ENCODE measurements around the gene LDLRAP1. TPM values are rescaled to one million over a fixed set of nuclear protein-coding genes. Genes with fewer than 3 reads are reported as not detected.

The LDLRAP1 gene
- total RNA-seq, 4 donors from 2014 or later = 1.2 to 26.6 (median 7.7) TPM

DNA sequence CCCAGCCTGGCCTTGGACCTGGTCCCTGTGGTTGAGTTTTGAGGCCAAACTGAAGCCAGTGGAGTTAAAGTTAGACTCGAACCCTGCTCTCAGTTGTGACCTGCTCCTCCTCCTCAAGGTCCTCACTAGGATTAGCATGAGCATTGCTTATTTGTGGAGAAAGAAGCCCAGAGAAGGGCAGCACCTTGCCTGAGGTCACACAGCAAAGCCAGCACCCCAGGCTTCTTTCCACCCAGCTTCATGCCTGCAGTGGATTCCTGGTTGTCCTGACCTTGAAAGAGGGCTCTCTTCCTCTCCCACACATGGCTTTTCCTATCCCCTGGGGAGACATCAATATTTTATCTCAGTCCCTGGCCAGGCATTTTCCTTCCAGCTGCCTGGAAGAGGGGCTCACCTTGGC is 2.8 kb downstream of the LDLRAP1 start:
- peaks cover 8 to 20% of the 10 kb centered on the region in 2 donors for H3K4me1 ChIP-seq
- no peaks in the 10 kb centered on the region for H3K27me3 ChIP-seq
- TF ChIP-seq POLR2A (IDR thresholded peaks at IDR 0.05) = no peak
- TF ChIP-seq, protein P1, sequence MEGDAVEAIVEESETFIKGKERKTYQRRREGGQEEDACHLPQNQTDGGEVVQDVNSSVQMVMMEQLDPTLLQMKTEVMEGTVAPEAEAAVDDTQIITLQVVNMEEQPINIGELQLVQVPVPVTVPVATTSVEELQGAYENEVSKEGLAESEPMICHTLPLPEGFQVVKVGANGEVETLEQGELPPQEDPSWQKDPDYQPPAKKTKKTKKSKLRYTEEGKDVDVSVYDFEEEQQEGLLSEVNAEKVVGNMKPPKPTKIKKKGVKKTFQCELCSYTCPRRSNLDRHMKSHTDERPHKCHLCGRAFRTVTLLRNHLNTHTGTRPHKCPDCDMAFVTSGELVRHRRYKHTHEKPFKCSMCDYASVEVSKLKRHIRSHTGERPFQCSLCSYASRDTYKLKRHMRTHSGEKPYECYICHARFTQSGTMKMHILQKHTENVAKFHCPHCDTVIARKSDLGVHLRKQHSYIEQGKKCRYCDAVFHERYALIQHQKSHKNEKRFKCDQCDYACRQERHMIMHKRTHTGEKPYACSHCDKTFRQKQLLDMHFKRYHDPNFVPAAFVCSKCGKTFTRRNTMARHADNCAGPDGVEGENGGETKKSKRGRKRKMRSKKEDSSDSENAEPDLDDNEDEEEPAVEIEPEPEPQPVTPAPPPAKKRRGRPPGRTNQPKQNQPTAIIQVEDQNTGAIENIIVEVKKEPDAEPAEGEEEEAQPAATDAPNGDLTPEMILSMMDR (IDR thresholded peaks at IDR 0.05) = no peak
- no peak for DNase-seq
- H3K36me3 ChIP-seq = no peaks in the 10 kb centered on the region
- intact Hi-C loops (cut with DNase I; ENCODE audit: low total_unique reads) = no loop called here
- H3K27ac ChIP-seq = no peak overlapping the region
- no peaks in the 10 kb centered on the region for H3K9me3 ChIP-seq
- H3K4me3 ChIP-seq = no peak overlapping the region

DNA sequence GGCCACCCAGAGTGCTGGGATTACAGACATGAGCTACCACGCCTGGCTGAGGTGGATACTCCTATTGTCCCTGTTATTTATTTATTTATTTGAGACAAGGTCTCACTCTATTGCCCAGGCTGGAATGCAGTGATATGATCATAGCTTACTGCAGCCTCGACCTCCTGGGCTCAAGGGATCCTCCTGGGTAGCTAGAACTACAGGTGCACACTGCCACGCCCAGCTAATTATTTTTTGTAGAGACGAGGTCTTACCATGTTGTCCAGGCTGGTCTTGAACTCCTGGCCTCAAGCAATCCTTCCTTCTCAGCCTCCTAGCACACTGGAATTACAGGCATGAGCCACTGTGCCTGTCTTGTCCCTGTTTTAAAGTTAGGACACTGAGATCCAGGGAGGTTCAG is 5.2 kb downstream of the LDLRAP1 start:
- H3K27ac ChIP-seq = no peak overlapping the region
- intact Hi-C loops (cut with DNase I; ENCODE audit: low total_unique reads) = no loop called here
- DNase-seq = no peak
- no peak overlapping the region for H3K4me3 ChIP-seq
- peaks cover 8 to 20% of the 10 kb centered on the region in 2 donors for H3K4me1 ChIP-seq
- H3K27me3 ChIP-seq = no peaks in the 10 kb centered on the region
- TF ChIP-seq, protein P1 (IDR thresholded peaks at IDR 0.05) = no peak
- TF ChIP-seq POLR2A (IDR thresholded peaks at IDR 0.05) = no peak
- no peaks in the 10 kb centered on the region for H3K9me3 ChIP-seq
- no peaks in the 10 kb centered on the region for H3K36me3 ChIP-seq

DNA sequence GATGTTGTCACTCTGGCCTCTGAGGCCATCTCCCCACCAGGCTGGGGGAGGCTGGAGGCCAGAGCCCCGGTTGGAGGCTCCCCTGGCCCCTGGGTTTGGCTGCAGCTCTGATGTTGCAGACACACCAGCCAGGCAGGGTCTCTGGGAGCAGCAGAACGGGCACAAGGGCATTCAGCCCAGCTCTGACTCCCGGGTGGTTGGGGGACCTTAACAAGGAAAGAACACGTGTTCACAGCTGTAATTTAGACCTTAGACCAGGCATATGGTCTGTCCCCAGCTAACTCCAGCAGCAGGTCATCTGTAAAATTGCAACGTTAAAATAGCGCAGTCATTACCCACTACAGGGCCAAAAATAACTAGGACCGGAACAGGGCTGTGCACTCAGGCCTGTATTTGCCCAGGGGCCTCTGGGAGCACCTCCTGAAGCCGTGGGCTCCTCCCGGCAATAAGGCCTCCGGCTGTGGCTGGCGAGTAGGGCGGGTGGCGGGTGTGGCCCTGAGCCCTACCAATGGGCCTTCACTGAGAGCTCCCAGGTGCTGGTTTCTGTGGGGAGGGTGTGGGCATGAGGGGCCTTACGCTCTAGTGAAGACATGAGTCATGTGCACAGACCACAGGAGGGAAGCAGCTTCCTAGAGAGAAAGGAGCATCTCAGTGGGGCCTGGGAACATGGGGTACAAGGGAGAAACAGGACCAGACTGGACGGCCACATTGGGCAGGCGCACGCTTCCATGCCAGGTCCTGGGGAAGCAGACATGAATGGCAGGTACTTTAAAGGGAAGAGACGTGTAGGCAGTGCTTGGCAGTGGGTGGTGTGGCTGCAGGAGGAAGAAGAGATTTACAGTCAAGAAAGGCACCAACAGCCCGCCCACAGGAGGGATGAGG is 6.1 kb downstream of the LDLRAP1 start:
- peaks cover 8 to 20% of the 10 kb centered on the region in 2 donors for H3K4me1 ChIP-seq
- intact Hi-C loops (cut with DNase I; ENCODE audit: low total_unique reads) = no loop called here
- DNase-seq = no peak
- H3K9me3 ChIP-seq = no peaks in the 10 kb centered on the region
- no peak overlapping the region for H3K4me3 ChIP-seq
- TF ChIP-seq POLR2A (IDR thresholded peaks at IDR 0.05) = no peak
- TF ChIP-seq, protein P1 (IDR thresholded peaks at IDR 0.05) = no peak
- H3K27me3 ChIP-seq = no peaks in the 10 kb centered on the region
- peak overlapping the region in 1 of 2 donors; percentile 34 for H3K27ac ChIP-seq
- no peaks in the 10 kb centered on the region for H3K36me3 ChIP-seq

DNA sequence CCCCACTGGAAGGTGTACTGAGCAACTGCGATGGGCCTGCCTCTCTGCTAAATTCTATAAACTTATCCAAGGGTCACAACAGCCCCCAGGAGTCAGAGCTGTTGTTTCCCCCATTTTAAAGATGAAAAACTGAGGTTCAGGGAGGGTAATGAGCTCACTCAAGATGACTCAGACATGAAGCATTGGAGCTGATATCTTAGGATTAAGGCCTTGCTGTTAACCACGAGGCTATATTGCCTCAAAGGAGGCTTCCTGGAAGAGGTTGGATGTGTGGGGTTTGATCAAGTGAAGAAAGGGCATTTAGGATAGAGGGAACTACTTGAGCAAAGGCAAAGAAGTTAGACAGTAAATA is 6.7 kb downstream of the LDLRAP1 start:
- intact Hi-C loops (cut with DNase I; ENCODE audit: low total_unique reads) = no loop called here
- no peak for DNase-seq
- Histone ChIP-seq H3K9me3 (no peaks in the 10 kb centered on the region), H3K36me3 (no peaks in the 10 kb centered on the region), H3K27me3 (no peaks in the 10 kb centered on the region), H3K4me1 (peaks cover 8 to 16% of the 10 kb centered on the region in 2 donors), H3K4me3 (no peak overlapping the region), H3K27ac (peak overlapping the region in 1 of 2 donors; percentile 34)
- no peak for TF ChIP-seq POLR2A (IDR thresholded peaks at IDR 0.05)
- TF ChIP-seq, protein P1 (IDR thresholded peaks at IDR 0.05) = no peak

DNA sequence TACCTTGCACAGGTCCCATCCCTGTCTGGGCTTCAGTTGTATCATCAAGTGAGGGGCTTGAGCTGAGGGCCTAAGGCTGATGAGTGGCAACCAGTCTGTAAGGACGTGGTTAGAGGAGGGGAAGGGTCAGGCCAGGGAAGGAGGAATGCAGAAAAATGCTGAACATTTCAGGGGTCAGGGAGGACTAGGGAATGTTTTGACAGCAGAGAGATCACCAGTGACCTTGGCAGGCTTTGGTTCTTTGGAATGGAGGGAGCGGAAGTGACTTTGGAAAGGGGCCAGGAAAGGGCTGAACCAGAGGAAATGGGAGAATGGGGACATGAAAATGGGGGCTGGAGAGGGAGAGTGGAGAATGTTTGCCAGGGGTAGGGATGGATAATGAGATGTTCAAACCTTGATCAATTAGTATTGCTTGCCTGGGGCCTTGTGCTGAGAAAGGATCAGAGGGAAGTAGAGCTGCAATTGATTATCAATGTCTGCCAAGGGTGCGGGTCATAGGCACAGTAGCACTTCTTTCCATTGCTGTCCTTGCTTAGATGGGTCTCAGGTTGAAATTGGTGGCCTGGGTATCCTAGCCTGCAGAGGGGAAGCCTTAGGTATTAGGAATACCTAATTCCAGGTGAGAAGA is 7.4 kb downstream of the LDLRAP1 start:
- DNase-seq = no peak
- no peak overlapping the region for H3K27ac ChIP-seq
- peaks cover 8 to 16% of the 10 kb centered on the region in 2 donors for H3K4me1 ChIP-seq
- intact Hi-C loops (cut with DNase I; ENCODE audit: low total_unique reads) = no loop called here
- no peak overlapping the region for H3K4me3 ChIP-seq
- no peaks in the 10 kb centered on the region for H3K9me3 ChIP-seq
- H3K36me3 ChIP-seq = no peaks in the 10 kb centered on the region
- TF ChIP-seq, protein P1 (IDR thresholded peaks at IDR 0.05) = no peak
- TF ChIP-seq POLR2A (IDR thresholded peaks at IDR 0.05) = no peak
- H3K27me3 ChIP-seq = no peaks in the 10 kb centered on the region
